Heart left ventricle (tissue), 13 donors: Measurements from ENCODE around the gene PI4K2B.

Experiments
- POLR2A ChIP-seq, 2 donors: fragments of 450-650 bp; IDR thresholded peaks; one replicate each; pipeline ENCODE4 v1.6.1; 2017; ENCODE audit warnings: antibody characterized with exemption in 2 of 2, mild to moderate bottlenecking in 2 of 2, moderate library complexity in 2 of 2
- TF ChIP-seq, protein P1 (sequence below), 12 donors: fragments of 200-600 bp; sonication (generic) in 4 of 12; IDR thresholded peaks; one replicate each; pipeline versions ENCODE4 v1.5.0 to v1.8.0; 2018 to 2022; ENCODE audit warnings: antibody characterized with exemption in 12 of 12, mild to moderate bottlenecking in 5 of 12
- donor health status: ischemic (EF 13 %, LVEDD 7.1; RV severe dilation, severe dysfunction).
- donor health status: DM: no; HTN: yes; CAD: no.
- donor health status: DM: no; HTN: no; CAD: no.
- donor health status: ischemic (EF 25% LVEDD 6.9; RV normal size, moderate dysfunction).
- donor health status: ischemic (EF 25% LVEDD 5.7; RV mildly dilated, moderate dysfunction).
- donor health status: ischemic (EF 35%, LVEDD 5.7; RV mildly dilated, moderate dysfunction).
- donor health status: nonischemic (EF 11% LVEDD 7.7; RV severe dilation, severe dysfunction).
- donor health status: DM: yes; HTN: yes; CAD: no.
- donor health status: PGD.
- donor health status: ischemic (EF 29% LVEDD 5.4; RV normal size, mild dysfunction).
- donor health status: nonischemic (EF 23%, LVEDD 6.1; RV moderate dilation, normal function).

DNA sequence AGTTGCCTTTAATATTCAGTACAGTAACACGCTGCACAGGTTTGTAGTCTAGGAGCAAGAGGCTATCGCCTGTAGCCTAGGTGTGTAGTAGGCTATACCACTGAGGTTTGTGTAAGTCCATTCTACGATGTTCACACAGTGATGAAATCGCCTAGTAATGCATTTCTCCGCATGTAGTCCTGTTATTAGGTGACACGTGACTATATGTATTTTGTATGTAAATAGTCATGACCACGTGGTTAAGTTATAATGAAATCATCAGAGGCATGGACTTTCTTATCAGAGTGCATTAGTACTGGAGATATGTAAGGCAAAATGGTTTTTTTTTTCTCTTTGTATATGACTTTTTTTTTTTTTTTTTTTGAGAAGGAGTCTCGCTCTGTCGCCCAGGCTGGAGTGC, 68.8 kb downstream of the PI4K2B start:
- TF ChIP-seq, protein P1, sequence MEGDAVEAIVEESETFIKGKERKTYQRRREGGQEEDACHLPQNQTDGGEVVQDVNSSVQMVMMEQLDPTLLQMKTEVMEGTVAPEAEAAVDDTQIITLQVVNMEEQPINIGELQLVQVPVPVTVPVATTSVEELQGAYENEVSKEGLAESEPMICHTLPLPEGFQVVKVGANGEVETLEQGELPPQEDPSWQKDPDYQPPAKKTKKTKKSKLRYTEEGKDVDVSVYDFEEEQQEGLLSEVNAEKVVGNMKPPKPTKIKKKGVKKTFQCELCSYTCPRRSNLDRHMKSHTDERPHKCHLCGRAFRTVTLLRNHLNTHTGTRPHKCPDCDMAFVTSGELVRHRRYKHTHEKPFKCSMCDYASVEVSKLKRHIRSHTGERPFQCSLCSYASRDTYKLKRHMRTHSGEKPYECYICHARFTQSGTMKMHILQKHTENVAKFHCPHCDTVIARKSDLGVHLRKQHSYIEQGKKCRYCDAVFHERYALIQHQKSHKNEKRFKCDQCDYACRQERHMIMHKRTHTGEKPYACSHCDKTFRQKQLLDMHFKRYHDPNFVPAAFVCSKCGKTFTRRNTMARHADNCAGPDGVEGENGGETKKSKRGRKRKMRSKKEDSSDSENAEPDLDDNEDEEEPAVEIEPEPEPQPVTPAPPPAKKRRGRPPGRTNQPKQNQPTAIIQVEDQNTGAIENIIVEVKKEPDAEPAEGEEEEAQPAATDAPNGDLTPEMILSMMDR (IDR thresholded peaks at IDR 0.05): no peak
- no peak for TF ChIP-seq POLR2A (IDR thresholded peaks at IDR 0.05)
